GM19351 (cell line): ENCODE data around the gene CACNA1B.

Experiments used
- ATAC-seq: cut with Tn5 transposase; IDR thresholded peaks from one replicate; pipeline ENCODE4 v1.9.1; 2021; ENCODE audit warnings: mild to moderate bottlenecking, moderate library complexity; ENCODE audit not compliant: unreplicated experiment

The CACNA1B gene

DNA sequence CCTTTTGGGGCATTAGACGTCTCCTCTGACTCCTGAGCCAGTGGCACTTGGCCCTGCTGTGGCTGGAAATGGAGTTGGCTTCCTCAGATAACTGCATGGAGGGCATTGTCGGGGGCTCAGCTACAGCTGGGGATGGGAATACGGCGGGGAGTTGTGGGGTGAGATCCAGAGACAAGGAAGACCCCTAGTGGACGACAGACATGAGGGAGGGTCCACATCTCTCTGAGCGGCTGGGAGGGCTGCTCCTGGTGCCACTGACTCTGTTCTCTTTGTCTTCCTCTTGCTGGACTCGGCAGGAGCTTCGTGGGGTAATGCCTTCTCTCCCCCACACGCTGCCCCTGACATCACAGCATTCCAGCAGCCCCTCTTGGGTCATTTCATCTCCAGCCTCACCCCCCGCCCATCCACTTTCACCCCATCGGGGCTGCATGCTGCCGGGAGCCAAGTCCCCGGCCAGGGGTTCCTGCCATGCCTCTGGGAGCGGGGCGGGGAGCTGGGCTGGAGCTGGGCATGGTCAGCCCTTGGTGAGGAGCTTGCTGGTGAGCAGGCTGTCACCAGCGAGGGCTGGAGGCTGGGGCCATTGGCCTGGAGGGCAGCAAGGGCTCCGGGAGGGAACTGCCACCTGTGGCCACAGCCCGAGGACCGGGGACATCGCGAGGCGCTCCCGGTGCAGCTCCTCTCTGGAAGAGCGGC, 172.3 kb downstream of the CACNA1B start:
- no peak for ATAC-seq

DNA sequence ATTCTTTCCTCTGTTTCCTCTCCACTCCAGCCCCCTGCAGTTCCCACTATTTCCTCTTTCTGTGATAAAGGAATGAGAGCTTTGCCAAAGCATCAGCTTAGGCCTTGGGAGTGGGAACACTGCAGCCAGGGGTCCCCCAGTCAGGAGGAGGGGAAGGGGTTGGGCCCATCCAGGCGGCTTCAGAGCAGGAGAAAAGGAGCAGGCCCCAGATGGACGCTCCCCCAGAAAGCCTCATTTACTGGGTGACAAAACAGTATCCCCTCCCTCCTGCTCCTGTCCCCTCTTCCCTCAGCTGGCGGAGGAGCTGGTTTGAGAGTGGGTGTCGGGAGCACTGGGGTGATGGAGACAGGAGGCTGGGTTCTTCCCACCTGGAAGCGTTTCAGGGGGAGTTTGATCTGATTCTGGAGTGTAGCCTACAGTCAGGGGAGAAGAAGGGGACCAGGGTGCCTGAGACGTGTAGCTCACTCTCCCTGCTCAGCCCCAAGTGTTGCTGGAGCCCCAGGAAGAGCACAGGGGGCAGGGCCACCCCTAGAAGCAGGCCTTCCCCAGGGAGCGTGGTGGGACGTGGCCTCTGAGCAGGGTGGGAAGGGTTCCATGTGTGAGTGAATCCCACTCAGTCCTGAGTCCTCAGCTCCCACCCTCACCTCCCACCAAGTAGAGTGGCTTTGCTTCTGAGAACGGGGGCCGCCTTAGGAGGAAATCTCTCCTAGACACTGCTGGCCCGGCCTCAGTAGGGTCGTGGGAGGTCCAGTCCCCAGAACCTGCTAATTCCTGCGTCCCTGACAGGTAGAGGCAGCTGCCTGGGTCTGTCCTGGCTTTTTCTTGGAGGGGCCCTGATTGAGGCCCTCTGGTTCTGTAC, 173.1 kb downstream of the CACNA1B start:
- no peak for ATAC-seq

DNA sequence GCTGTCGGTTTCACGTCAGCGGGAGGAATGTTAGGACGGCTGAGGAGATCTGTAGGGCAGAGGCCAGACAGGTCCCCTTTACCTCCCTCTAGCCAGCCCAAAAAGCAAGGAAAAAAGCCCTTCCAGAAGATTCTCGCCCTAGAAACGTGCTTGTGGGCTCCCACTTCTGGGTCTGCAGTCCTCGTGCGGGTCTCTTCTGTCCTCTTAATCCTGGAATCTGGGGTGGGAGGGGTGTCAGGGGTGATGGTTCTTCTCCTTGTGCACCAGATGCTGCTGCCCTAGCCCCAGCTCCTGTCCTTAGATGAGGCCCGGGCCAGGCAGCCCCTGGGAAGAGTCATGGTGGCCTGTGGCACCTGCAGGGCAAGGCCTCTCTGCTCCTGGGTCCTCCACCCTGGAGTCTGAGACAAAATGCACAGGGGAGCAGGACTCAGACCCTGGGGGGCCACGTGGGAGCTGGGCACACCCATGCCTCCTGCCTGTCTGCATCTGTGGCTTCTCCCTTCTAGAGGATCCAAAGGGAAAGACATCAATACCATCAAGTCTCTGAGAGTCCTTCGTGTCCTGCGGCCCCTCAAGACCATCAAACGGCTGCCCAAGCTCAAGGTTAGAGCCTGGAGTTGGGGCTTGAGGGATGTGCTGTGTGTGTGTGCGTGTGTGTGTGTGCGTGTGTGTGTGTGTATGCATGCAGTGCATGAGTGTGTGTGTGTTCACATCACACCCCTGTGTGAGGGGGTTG, 174.2 kb downstream of the CACNA1B start:
- no peak for ATAC-seq

GRCh38 chr9:138052322-138052615, 174.7 kb downstream of the CACNA1B start:
- ATAC-seq: no peak

DNA sequence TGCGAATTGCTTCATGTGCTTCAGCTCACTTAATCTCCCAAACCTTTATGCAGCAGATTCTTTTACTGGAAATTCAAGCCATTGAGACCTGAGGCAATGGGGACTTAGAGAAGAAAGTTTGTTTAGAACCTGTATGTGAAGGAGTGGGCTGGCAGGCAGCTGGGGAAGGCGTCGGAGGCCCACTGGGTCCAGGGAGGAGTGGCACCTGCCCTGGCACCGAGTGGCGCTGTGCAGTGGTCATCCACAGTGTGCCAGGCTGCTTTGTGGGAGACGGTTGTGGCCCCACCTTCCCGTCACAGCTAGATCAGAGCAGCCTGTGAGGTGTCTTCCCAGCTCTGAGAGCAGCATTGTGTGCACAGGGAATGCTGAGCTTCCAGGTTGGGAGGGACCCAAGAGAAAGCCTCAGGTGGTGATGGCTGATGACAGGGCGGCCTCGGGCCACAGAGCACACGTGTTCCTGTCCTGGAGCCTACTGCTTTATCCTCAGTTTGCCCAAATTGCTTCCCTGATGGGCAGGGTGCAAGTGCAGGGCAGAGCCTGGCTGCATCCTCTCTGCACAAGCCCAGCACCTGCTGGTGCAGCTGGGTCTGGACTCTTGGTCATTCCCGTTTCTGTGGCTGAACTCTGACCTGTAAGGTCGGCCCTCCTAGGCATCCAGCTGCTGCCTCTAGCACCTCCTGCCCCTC, 175.2 kb downstream of the CACNA1B start:
- ATAC-seq: no peak

- no peak for ATAC-seq
Observed at GRCh38 chr9:138053321-138053868, 175.8 kb downstream of the CACNA1B start.

- ATAC-seq: no peak
Observed at GRCh38 chr9:138053996-138054752, 176.6 kb downstream of the CACNA1B start.

- no peak for ATAC-seq
Observed at GRCh38 chr9:138057726-138058125, 180.1 kb downstream of the CACNA1B start.

DNA sequence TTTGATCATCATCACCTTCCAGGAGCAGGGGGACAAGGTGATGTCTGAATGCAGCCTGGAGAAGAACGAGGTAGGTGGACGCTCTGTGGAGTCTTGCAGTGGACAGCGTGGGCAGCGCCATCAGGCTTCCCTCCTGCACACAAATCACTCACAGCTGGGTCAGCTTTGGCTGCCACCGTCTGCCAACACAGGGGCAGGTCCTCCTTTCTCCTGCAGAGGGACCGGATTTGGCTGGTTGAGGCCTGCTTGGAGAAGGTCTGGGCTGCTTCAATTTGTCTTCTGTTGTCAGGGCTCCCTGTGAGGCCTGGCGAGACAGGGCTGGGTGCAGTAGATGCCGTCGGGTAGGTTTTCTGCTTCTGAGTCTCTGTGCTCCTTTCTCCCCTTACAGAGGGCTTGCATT, 180.6 kb downstream of the CACNA1B start:
- ATAC-seq: no peak

- no peak for ATAC-seq
Observed at GRCh38 chr9:138059196-138059595, 181.6 kb downstream of the CACNA1B start.

DNA sequence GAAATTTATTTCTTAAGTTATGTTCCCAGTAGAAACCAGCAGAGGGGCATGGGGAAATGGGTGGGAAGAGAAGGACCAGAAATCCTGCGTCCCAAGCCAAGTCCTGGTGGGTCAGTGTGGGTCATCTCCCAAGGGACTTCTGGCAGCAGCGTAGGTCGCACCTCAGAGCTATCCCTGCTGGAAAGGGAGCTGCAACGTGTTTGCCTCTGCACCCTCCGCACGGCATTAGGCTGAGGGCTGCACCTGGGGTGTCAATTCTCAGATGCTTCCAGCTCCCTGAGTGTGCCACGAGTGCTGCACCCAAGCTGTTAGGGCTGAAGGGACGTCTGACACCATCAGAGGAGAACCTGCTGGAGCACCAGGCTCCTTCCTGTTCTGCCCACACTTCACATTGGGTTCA, 182.8 kb downstream of the CACNA1B start:
- ATAC-seq: no peak

GRCh38 chr9:138060881-138061280, 183.3 kb downstream of the CACNA1B start:
- ATAC-seq: no peak

GRCh38 chr9:138061631-138062030, 184.0 kb downstream of the CACNA1B start:
- ATAC-seq: no peak

DNA sequence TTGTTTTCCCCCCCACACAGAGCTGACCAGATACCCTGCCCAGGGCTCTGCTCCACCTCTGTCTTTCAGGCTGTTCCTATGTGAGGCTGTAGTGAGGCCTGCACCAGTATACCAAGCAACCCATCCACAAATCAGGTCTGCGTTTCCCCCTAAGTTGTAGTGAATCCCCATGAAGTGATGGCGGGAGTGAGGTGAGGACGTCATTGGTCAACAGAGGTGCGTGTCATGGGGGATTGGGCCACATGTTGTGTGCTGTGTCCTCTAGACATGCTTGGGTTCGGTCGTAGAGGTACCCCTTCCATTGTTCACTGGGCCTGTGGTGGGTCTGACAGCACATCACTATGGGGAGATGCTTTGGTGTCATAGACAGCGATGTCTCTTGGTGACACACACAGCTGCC, 184.6 kb downstream of the CACNA1B start:
- no peak for ATAC-seq

DNA sequence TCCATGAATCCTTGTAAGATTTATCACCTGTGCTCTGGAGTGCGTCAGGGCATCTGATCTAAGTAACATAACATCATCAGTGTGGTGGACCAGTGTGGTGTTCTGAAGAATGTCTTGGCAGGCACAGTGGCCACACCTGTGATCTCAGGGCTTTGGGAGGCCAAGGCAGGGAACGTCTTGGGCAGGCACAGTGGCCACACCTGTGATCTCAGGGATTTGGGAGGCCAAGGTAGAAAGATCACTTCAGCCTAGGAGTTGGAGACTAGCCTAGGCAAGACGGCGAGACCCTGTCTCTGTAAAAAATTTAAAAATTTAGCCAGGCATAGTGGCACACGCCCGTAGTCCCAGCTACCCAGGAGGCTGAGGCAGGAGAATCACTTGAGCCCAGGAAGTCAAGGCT, 185.5 kb downstream of the CACNA1B start:
- ATAC-seq: no peak

DNA sequence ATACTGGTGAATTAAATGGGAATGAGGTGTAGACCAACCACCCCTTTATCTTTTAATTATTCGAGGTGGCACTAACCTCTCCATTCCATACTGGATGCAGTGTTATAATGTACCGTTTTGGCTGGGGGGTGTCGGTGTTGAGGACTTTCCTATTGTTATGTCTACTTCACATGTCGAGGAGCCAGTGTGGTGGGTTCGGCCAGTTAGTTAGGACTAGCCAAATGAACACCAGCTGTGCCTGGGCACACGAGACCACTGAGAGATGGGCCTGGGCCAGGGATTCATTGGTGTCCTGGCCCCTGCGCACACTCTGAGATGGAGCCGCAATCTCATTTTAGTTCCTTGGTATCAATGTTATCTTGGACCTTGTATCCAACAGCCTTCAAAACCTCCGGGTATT, 186.2 kb downstream of the CACNA1B start:
- ATAC-seq: no peak

- no peak for ATAC-seq
Observed at GRCh38 chr9:138064547-138064946, 187.0 kb downstream of the CACNA1B start.

DNA sequence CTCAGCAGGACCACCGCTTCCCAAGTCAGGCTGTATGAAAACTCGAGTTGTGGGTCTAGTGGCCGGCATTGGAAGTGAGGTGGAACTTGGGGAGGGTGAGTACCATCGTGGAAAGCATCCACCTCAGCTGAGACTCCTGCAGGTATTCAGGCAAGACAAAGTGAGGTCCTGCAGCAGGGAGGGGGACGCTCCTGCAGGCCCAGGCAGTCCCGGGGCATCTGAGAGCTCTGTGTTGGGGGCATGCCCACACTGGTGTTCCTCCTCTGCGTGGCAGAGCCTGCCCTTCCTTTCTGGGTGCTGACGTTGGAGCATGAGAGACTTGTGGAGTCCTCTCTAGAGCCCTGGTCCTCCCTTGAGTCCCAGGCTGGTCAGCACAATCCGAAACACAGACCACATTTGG, 187.7 kb downstream of the CACNA1B start:
- ATAC-seq: no peak

DNA sequence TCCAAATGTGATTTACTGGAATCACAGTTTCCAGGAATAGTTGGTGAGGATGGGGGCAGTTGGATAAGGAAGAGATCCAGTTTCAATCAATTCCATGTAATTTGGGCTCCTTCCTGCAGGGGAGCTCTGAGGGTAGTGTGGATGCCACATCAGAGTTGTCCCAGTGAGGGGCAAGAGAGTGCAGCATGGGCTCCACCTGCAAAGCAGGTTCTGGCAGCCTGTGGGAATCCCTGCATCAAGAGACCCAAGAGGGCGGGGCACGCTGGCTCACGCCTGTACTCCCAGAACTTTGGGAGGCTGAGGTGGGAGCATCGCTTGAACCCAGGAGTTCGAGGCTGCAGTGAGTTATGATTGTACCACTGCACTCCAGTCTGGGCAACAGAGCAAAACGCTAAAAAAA, 188.5 kb downstream of the CACNA1B start:
- no peak for ATAC-seq

- ATAC-seq: no peak
Observed at GRCh38 chr9:138067613-138068367, 190.2 kb downstream of the CACNA1B start.
